Measurements from ENCODE around the gene SLC36A2.

SLC36A2 gene

GRCh38 chr5:151332857-151333256 is 14.5 kb downstream of the SLC36A2 start:
- Histone ChIP-seq H3K27ac (ENCODE audit: low read depth, low read length) (no peak overlapping the region), H3K4me1 (ENCODE audit: control insufficient read depth in 1 of 2, insufficient read depth in 2 of 2, low read length in 2 of 2) (no peaks in the 10 kb centered on the region), H3K9ac (ENCODE audit: low read depth in 1 of 2, low read length in 2 of 2) (no peak overlapping the region), H3K9me3 (ENCODE audit: control insufficient read depth in 1 of 2, low read length in 2 of 2) (no peaks in the 10 kb centered on the region), H3K27me3 (ENCODE audit: control insufficient read depth in 1 of 2, insufficient read depth in 2 of 2, low read length in 2 of 2) (no peaks in the 10 kb centered on the region), H3K4me3 (ENCODE audit: low read depth in 1 of 2, low read length in 2 of 2) (no peak overlapping the region), H3K36me3 (ENCODE audit: control insufficient read depth in 1 of 2, insufficient read depth in 2 of 2, low read length in 2 of 2) (no peaks in the 10 kb centered on the region)

GRCh38 chr5:151328734-151329133 is 18.6 kb downstream of the SLC36A2 start:
- H3K27me3 ChIP-seq (ENCODE audit: control insufficient read depth in 1 of 2, insufficient read depth in 2 of 2, low read length in 2 of 2): no peaks in the 10 kb centered on the region
- no peak overlapping the region for H3K4me3 ChIP-seq (ENCODE audit: low read depth in 1 of 2, low read length in 2 of 2)
- H3K4me1 ChIP-seq (ENCODE audit: control insufficient read depth in 1 of 2, insufficient read depth in 2 of 2, low read length in 2 of 2): no peaks in the 10 kb centered on the region
- H3K9me3 ChIP-seq (ENCODE audit: control insufficient read depth in 1 of 2, low read length in 2 of 2): no peaks in the 10 kb centered on the region
- H3K27ac ChIP-seq (ENCODE audit: low read depth, low read length): no peak overlapping the region
- no peak overlapping the region for H3K9ac ChIP-seq (ENCODE audit: low read depth in 1 of 2, low read length in 2 of 2)
- H3K36me3 ChIP-seq (ENCODE audit: control insufficient read depth in 1 of 2, insufficient read depth in 2 of 2, low read length in 2 of 2): no peaks in the 10 kb centered on the region

GRCh38 chr5:151327585-151327984 is 19.8 kb downstream of the SLC36A2 start:
- no peaks in the 10 kb centered on the region for H3K4me1 ChIP-seq (ENCODE audit: control insufficient read depth in 1 of 2, insufficient read depth in 2 of 2, low read length in 2 of 2)
- no peaks in the 10 kb centered on the region for H3K9me3 ChIP-seq (ENCODE audit: control insufficient read depth in 1 of 2, low read length in 2 of 2)
- no peaks in the 10 kb centered on the region for H3K27me3 ChIP-seq (ENCODE audit: control insufficient read depth in 1 of 2, insufficient read depth in 2 of 2, low read length in 2 of 2)
- no peak overlapping the region for H3K27ac ChIP-seq (ENCODE audit: low read depth, low read length)
- no peaks in the 10 kb centered on the region for H3K36me3 ChIP-seq (ENCODE audit: control insufficient read depth in 1 of 2, insufficient read depth in 2 of 2, low read length in 2 of 2)
- H3K4me3 ChIP-seq (ENCODE audit: low read depth in 1 of 2, low read length in 2 of 2): no peak overlapping the region
- no peak overlapping the region for H3K9ac ChIP-seq (ENCODE audit: low read depth in 1 of 2, low read length in 2 of 2)

- Histone ChIP-seq H3K9ac (ENCODE audit: low read depth in 1 of 2, low read length in 2 of 2) (no peak overlapping the region), H3K9me3 (ENCODE audit: control insufficient read depth in 1 of 2, low read length in 2 of 2) (no peaks in the 10 kb centered on the region), H3K4me1 (ENCODE audit: control insufficient read depth in 1 of 2, insufficient read depth in 2 of 2, low read length in 2 of 2) (no peaks in the 10 kb centered on the region), H3K4me3 (ENCODE audit: low read depth in 1 of 2, low read length in 2 of 2) (no peak overlapping the region), H3K27ac (ENCODE audit: low read depth, low read length) (no peak overlapping the region), H3K27me3 (ENCODE audit: control insufficient read depth in 1 of 2, insufficient read depth in 2 of 2, low read length in 2 of 2) (no peaks in the 10 kb centered on the region), H3K36me3 (ENCODE audit: control insufficient read depth in 1 of 2, insufficient read depth in 2 of 2, low read length in 2 of 2) (no peaks in the 10 kb centered on the region)
Observed at GRCh38 chr5:151326266-151326665, 21.1 kb downstream of the SLC36A2 start.

GRCh38 chr5:151320481-151320880 is 26.9 kb downstream of the SLC36A2 start:
- H3K4me3 ChIP-seq (ENCODE audit: low read depth in 1 of 2, low read length in 2 of 2): no peak overlapping the region
- no peaks in the 10 kb centered on the region for H3K4me1 ChIP-seq (ENCODE audit: control insufficient read depth in 1 of 2, insufficient read depth in 2 of 2, low read length in 2 of 2)
- H3K9me3 ChIP-seq (ENCODE audit: control insufficient read depth in 1 of 2, low read length in 2 of 2): no peaks in the 10 kb centered on the region
- H3K27ac ChIP-seq (ENCODE audit: low read depth, low read length): no peak overlapping the region
- no peaks in the 10 kb centered on the region for H3K36me3 ChIP-seq (ENCODE audit: control insufficient read depth in 1 of 2, insufficient read depth in 2 of 2, low read length in 2 of 2)
- H3K27me3 ChIP-seq (ENCODE audit: control insufficient read depth in 1 of 2, insufficient read depth in 2 of 2, low read length in 2 of 2): no peaks in the 10 kb centered on the region
- no peak overlapping the region for H3K9ac ChIP-seq (ENCODE audit: low read depth in 1 of 2, low read length in 2 of 2)

GRCh38 chr5:151318850-151319732 is 28.3 kb downstream of the SLC36A2 start:
- Histone ChIP-seq H3K36me3 (ENCODE audit: control insufficient read depth in 1 of 2, insufficient read depth in 2 of 2, low read length in 2 of 2) (no peaks in the 10 kb centered on the region), H3K9me3 (ENCODE audit: control insufficient read depth in 1 of 2, low read length in 2 of 2) (no peaks in the 10 kb centered on the region), H3K27me3 (ENCODE audit: control insufficient read depth in 1 of 2, insufficient read depth in 2 of 2, low read length in 2 of 2) (no peaks in the 10 kb centered on the region), H3K4me1 (ENCODE audit: control insufficient read depth in 1 of 2, insufficient read depth in 2 of 2, low read length in 2 of 2) (no peaks in the 10 kb centered on the region), H3K4me3 (ENCODE audit: low read depth in 1 of 2, low read length in 2 of 2) (no peak overlapping the region), H3K9ac (ENCODE audit: low read depth in 1 of 2, low read length in 2 of 2) (no peak overlapping the region), H3K27ac (ENCODE audit: low read depth, low read length) (no peak overlapping the region)

- H3K4me1 ChIP-seq (ENCODE audit: control insufficient read depth in 1 of 2, insufficient read depth in 2 of 2, low read length in 2 of 2): no peaks in the 10 kb centered on the region
- no peak overlapping the region for H3K9ac ChIP-seq (ENCODE audit: low read depth in 1 of 2, low read length in 2 of 2)
Observed at GRCh38 chr5:151317871-151318270, 29.5 kb downstream of the SLC36A2 start.

GRCh38 chr5:151315998-151316597 is 31.3 kb downstream of the SLC36A2 start:
- H3K4me1 ChIP-seq (ENCODE audit: control insufficient read depth in 1 of 2, insufficient read depth in 2 of 2, low read length in 2 of 2): no peaks in the 10 kb centered on the region
- no peak overlapping the region for H3K27ac ChIP-seq (ENCODE audit: low read depth, low read length)
- no peaks in the 10 kb centered on the region for H3K9me3 ChIP-seq (ENCODE audit: control insufficient read depth in 1 of 2, low read length in 2 of 2)
- no peaks in the 10 kb centered on the region for H3K36me3 ChIP-seq (ENCODE audit: control insufficient read depth in 1 of 2, insufficient read depth in 2 of 2, low read length in 2 of 2)
- H3K4me3 ChIP-seq (ENCODE audit: low read depth in 1 of 2, low read length in 2 of 2): no peak overlapping the region
- H3K9ac ChIP-seq (ENCODE audit: low read depth in 1 of 2, low read length in 2 of 2): no peak overlapping the region
- no peaks in the 10 kb centered on the region for H3K27me3 ChIP-seq (ENCODE audit: control insufficient read depth in 1 of 2, insufficient read depth in 2 of 2, low read length in 2 of 2)

More at GRCh38 chr5:151317871-151318270, 29.5 kb downstream of the SLC36A2 start:
- Histone ChIP-seq H3K27me3 (ENCODE audit: control insufficient read depth in 1 of 2, insufficient read depth in 2 of 2, low read length in 2 of 2) (no peaks in the 10 kb centered on the region), H3K9me3 (ENCODE audit: control insufficient read depth in 1 of 2, low read length in 2 of 2) (no peaks in the 10 kb centered on the region), H3K36me3 (ENCODE audit: control insufficient read depth in 1 of 2, insufficient read depth in 2 of 2, low read length in 2 of 2) (no peaks in the 10 kb centered on the region), H3K27ac (ENCODE audit: low read depth, low read length) (no peak overlapping the region), H3K4me3 (ENCODE audit: low read depth in 1 of 2, low read length in 2 of 2) (no peak overlapping the region)

- Histone ChIP-seq H3K27me3 (ENCODE audit: control insufficient read depth in 1 of 2, insufficient read depth in 2 of 2, low read length in 2 of 2) (no peaks in the 10 kb centered on the region), H3K9me3 (ENCODE audit: control insufficient read depth in 1 of 2, low read length in 2 of 2) (no peaks in the 10 kb centered on the region), H3K36me3 (ENCODE audit: control insufficient read depth in 1 of 2, insufficient read depth in 2 of 2, low read length in 2 of 2) (no peaks in the 10 kb centered on the region), H3K27ac (ENCODE audit: low read depth, low read length) (no peak overlapping the region), H3K4me3 (ENCODE audit: low read depth in 1 of 2, low read length in 2 of 2) (no peak overlapping the region), H3K4me1 (ENCODE audit: control insufficient read depth in 1 of 2, insufficient read depth in 2 of 2, low read length in 2 of 2) (no peaks in the 10 kb centered on the region), H3K9ac (ENCODE audit: low read depth in 1 of 2, low read length in 2 of 2) (no peak overlapping the region)
Observed at GRCh38 chr5:151313357-151313756, 34.0 kb downstream of the SLC36A2 start.

- no peaks in the 10 kb centered on the region for H3K27me3 ChIP-seq (ENCODE audit: control insufficient read depth in 1 of 2, insufficient read depth in 2 of 2, low read length in 2 of 2)
- H3K9ac ChIP-seq (ENCODE audit: low read depth in 1 of 2, low read length in 2 of 2): no peak overlapping the region
- H3K27ac ChIP-seq (ENCODE audit: low read depth, low read length): no peak overlapping the region
- H3K36me3 ChIP-seq (ENCODE audit: control insufficient read depth in 1 of 2, insufficient read depth in 2 of 2, low read length in 2 of 2): no peaks in the 10 kb centered on the region
- no peak overlapping the region for H3K4me3 ChIP-seq (ENCODE audit: low read depth in 1 of 2, low read length in 2 of 2)
- no peaks in the 10 kb centered on the region for H3K9me3 ChIP-seq (ENCODE audit: control insufficient read depth in 1 of 2, low read length in 2 of 2)
- H3K4me1 ChIP-seq (ENCODE audit: control insufficient read depth in 1 of 2, insufficient read depth in 2 of 2, low read length in 2 of 2): no peaks in the 10 kb centered on the region
Observed at GRCh38 chr5:151312756-151313324, 34.5 kb downstream of the SLC36A2 start.
